Anterior cingulate cortex (tissue), 58 donors: ENCODE measurements around the gene DDR2.
A peak's percentile ranks its signal among the peaks of the same experiment; 100 is the strongest.
"Not testable (repeated sequence)": the region's sequence is repeated elsewhere in the genome, so short reads cannot be mapped to it uniquely, and the experiment has no call there.

Experiments
- DNase-seq, 58 donors: peaks; one replicate each; lab custom pipeline; 2025; lab: John Stamatoyannopoulos, UW

DDR2 gene

GRCh38 chr1:162632217-162632666, at the start of gene DDR2:
Gene DDR2, plus strand, starts transcription at chr1:162632464. Its CDS starts 86,600 bp downstream, at chr1:162719064.
- DNase-seq, result peak in 5 of 58 donors; percentile 1 to 29 (median 7)

GRCh38 chr1:162582901-162583300, 49.4 kb upstream of the DDR2 start:
- not testable (repeated sequence) for DNase-seq

- not testable (repeated sequence) for DNase-seq
Observed at GRCh38 chr1:162585101-162585500, 47.2 kb upstream of the DDR2 start.

DNA sequence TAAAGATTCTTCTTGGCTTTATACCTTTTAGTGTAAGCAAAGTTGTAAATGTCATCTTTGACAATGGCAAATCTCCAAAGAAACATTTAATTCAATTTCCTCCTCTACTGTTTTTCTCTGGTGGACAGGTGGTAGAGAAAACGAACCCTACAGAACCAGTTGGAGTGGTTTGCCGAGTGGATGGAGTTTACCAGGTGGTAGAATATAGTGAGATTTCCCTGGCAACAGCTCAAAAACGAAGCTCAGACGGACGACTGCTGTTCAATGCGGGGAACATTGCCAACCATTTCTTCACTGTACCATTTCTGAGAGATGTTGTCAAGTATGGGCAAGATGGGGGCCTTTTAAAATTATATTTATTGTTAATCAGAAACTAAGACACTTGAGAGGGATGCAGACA, 44.9 kb upstream of the DDR2 start:
- DNase-seq, result no peak

DNA sequence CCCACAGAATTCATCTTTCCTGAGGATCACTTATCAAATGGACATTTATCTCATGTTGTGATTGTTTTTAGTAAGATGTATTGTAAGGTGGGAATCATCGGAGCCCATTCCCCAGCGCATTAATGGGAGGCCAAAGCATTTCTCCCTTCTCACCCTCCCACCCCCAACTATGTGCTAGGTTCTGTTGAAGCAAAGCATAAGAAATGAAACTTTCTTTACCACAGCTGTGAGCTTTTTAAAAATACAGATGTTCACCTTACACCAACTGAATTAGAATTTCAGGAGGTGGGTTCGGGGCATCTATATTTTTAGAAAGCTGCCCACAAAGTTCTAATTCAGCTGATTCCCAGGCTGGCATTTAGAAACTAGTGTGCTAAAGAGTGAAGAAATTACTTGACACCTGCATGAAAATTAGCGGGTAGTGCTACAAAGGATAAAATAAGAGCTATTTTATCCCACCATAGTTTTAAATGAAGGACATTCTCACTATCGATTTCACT, 44.5 kb upstream of the DDR2 start:
- no peak for DNase-seq

DNA sequence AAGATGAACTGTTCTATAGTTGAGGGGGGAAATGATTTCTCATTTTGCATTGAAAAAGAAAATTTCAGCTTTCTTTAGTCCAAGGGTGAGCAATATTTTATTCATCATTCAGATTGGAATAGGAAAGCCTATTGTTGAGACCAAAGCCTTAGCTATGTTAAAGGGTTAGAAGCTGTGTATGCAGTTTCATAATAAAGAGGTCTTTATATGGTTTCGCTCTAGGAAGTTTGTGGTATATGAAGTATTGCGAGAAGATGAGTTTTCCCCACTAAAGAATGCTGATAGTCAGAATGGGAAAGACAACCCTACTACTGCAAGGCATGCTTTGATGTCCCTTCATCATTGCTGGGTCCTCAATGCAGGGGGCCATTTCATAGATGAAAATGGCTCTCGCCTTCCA, 42.2 kb upstream of the DDR2 start:
- no peak for DNase-seq

GRCh38 chr1:162590686-162591085, 41.6 kb upstream of the DDR2 start:
- DNase-seq, result no peak

DNA sequence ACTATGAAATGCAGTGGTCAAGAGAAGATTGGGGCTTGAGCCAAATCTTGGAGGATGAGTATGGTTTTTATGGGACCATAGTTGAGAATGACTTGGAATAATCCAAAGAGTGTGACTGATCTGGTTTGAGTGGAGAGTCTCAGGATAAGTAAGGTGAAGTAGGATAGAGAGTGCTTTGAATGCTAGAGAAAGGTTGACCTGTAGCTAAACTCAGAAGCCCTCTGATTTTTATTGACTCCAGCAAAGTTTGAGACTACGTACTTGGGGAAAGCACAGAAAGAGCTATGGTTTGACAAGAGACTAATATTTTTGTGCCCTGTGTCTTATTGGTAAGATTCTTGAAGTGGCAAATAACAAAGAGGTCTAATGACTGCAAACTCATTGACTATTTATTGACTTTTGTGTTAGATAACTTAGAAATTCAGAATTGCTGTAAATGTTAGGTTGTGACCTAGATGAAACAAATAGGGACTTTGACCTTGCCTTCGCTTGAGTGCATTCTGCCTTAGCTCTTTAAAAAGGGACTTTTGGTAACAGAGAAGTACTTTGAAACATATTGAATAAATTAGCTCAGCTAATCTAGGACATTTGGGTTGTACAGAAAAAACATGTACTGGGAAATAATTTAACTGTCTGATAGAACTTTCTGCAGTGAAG, 35.6 kb upstream of the DDR2 start:
- no peak for DNase-seq

DNA sequence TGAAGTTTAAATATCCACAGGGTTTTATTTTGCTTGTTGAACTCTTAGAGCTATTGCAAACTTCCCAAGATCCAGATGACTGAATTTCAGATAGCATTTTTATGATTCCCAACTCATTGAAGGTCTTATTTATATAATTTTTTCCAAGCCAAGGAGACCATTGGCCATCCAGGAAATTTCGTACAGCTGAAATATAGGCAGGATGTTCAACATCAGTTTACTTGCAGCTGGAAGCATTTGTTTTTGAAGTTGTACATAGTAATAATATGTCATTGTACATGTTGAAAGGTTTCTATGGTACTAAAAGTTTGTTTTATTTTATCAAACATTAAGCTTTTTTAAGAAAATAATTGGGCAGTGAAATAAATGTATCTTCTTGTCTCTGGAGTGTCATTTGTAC, 32.8 kb upstream of the DDR2 start:
- DNase-seq, result no peak

DNA sequence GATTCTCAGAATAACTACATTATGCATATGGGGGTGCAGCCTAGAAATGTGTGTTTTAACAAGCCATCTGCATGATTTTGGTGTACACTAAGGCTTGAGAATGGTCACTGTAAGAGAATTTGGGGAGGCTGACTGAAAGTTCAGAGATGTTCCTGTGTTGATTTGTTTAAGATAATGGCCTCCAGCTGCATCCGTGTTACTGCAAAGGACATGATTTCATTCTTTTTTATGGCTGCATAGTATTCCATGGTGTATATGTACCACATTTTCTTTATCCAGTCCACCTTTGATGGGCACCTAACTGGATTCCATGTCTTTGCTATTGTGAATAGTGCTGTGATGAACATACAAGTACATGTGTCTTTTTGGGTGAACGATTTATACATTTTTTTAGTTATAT, 29.1 kb upstream of the DDR2 start:
- not testable (repeated sequence) for DNase-seq

GRCh38 chr1:162605225-162605927, 26.9 kb upstream of the DDR2 start:
- DNase-seq, result peak in 1 of 58 donors; percentile 5

- DNase-seq, result no peak
Observed at GRCh38 chr1:162609306-162609705, 23.0 kb upstream of the DDR2 start.

- DNase-seq, result no peak
Observed at GRCh38 chr1:162612606-162613400, 19.5 kb upstream of the DDR2 start.

- DNase-seq, result no peak
Observed at GRCh38 chr1:162616848-162617247, 15.4 kb upstream of the DDR2 start.

- no peak for DNase-seq
Observed at GRCh38 chr1:162617513-162617912, 14.8 kb upstream of the DDR2 start.

DNA sequence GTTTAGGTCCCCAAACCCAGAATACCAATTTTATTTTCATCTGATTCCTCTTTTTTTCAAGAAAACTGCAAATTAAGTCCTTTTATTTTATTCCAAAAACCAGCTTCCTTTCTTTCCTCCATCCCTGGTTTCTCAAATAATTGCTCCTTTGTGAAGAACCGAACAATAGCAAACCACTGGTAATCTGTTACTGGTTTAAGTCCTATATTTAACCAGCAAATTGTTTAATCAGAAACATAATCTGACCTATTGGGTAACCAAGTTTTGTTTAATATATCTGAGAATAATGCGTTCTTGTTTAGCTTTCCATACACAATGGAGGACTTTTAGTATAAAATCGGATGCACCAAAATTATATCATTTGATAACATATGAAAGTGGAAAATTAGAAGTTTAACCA, 13.2 kb upstream of the DDR2 start:
- no peak for DNase-seq

- no peak for DNase-seq
Observed at GRCh38 chr1:162621256-162621655, 11.0 kb upstream of the DDR2 start.

- DNase-seq, result no peak
Observed at GRCh38 chr1:162625679-162626078, 6.6 kb upstream of the DDR2 start.

- no peak for DNase-seq
Observed at GRCh38 chr1:162626094-162626493, 6.2 kb upstream of the DDR2 start.

DNA sequence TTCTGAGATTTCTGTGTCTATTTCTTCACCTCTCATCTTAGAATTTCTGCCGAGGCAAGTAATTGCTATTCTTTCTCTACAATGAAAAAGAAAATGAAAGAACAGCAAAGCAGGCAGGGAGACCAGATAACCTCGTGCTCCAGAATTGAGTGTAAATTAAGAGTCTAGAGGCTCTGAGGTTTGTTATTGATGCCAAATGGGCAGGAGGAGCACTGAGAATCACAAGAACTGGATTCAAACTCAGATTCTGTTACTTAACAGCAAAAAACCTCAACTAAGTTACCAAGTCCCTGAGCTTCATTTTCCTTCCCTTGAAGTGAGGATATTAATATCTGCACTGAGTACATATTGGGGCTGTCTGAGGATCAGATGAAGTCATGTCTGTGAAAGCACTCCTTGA, 5.5 kb upstream of the DDR2 start:
- DNase-seq, result no peak

DNA sequence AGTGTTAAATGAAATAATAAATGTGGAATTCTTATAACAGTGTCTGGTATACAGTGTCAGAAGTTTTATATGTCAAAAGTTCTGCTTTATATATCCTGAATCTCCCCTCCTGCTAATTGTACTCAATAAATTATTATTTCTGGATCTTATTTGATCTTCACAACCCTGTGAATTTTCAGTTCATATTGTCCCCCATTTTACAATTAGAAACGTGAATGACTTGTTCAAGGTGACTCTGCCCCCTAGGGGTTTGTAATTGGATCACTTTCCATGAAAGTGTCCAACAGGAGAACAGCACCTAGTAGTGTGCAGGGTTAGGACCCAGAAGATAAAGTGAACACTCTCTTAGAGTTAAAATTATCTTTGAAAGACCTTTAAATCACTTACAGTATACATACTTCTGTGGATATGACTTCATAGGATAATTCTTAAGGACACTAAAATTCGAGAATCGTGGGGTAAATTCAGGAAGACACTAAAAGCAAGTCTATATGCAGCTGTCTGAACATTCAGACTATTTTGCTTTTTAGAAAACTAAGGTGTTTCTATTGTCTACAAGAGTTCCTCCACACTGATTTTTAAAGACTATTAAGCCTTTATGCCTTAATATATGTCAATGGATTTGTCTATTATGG, 4.5 kb upstream of the DDR2 start:
- no peak for DNase-seq
